Ecto neural progenitor cell (in vitro differentiated cells): ENCODE results near the gene AFMID.

Experiments used
- DNase-seq: peaks from one replicate; pipeline ENCODE4 v3.0.0-alpha.2; 2018; ENCODE audit warnings: low spot score

Gene AFMID

DNA sequence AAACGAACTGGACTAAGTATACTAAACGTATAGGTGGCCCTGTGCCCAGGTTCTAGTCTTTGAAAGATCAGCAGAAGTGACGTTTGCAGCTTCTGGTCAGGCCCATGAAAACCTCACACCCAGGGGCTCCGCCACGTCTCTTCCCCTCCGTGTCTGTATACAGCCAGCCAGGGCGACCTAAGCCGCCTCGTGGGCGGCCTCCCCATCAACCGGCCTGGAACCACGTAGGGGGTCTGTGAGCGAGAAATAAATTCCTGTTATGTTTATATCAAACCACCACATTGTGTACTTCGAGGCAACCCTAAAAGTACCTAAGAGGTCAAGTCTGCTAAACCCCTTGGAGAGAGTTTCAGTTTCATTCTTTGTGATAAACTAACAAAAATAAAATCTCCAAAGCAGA lies 7.1 kb upstream of the AFMID start:
- DNase-seq, result no peak

DNA sequence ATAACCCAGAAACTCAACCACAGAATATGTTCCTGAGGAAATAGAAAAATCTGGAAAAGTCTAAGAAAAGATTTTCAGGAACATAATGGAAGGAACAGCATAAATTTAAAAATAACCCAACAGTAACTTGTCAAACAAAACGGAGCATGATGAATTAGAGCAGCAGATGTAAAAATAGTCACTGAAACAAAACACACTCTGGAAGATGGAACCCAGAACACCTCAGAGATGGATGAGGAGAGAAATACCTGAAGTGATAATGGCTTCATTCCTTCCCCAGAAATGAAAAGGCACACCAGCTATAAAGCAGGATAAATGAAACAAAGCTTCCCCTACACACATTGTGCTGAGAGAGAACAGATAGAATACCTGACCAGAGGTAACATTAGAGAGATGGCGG lies 6.7 kb upstream of the AFMID start:
- DNase-seq, result no peak

DNA sequence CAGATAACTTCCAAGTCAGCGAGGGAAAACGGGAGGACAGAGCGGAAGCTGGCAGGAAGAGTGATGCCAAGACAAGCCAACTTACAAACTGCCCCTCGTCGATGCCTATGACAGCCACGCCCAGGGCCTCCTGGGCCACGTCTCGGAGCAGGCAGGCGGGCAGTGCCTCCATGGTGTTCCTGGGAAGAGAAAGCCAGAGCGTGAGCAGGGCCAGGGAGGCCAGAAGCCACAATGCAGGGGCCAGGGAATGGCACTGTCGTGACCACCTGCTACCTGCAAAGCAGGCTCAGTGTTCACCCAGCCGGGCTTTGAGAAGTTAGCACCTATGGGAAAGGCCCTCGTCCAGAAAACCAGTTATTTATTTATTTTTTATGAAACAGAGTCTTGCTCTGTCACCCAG lies 4.7 kb upstream of the AFMID start:
- DNase-seq, result no peak

DNA sequence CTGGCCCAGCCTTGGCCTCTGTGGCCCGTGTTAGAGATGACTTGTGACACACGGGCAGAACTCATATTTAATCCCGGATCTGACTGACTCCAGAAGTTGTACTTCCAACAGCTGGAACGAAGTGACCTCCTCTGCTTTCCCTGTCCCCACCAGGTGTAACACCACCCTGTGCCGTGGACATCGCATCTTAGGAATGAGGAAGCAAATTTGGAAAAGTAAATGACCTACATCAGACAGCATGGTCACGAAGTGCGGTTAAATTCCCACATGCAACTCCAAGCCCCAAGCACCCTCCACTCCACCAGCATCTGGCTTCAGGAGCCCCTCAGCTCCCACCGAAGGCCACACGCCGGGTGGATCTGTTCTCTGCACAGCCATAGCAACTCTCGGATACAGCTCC lies 3.2 kb upstream of the AFMID start:
- DNase-seq, result no peak

DNA sequence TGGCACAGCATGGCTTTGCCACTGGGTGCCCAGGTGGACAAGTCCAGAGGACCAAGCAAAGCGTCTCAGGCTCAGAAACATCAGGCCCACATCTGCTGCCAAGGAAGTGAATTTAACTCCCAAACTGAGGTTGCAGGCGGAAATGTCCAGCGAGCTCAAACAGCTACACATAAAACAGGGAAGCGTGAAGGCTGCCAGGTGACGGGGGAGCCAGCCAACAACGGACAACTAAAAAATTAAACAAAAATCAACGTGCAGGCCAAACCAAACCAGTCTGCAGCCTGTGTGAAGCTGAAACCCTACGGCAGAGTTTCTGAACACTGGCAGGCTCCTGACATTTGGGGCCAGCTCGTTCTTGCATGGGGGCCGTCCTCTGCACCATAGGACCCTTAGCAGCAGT lies 2.8 kb upstream of the AFMID start:
- DNase-seq, result no peak

DNA sequence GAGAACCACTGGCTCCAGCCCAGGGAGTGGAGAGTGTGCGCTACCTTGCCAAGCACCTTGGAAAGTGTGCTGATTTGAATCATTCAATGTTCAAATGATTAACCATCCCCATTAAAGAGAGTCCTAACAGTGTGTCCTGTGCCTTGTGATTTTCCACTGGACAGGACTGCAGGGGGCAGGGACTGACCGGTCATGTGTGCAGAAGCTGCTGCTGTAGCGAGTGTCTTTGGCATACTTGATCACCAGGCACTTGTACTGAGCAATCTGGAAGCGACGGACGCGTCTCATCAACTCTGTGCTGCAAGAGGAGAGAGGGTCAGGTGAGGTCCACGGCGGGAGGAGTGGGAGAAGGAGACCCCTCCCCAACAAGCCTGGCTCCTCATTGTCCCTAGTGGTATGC lies 2.3 kb upstream of the AFMID start:
- DNase-seq, result no peak

DNA sequence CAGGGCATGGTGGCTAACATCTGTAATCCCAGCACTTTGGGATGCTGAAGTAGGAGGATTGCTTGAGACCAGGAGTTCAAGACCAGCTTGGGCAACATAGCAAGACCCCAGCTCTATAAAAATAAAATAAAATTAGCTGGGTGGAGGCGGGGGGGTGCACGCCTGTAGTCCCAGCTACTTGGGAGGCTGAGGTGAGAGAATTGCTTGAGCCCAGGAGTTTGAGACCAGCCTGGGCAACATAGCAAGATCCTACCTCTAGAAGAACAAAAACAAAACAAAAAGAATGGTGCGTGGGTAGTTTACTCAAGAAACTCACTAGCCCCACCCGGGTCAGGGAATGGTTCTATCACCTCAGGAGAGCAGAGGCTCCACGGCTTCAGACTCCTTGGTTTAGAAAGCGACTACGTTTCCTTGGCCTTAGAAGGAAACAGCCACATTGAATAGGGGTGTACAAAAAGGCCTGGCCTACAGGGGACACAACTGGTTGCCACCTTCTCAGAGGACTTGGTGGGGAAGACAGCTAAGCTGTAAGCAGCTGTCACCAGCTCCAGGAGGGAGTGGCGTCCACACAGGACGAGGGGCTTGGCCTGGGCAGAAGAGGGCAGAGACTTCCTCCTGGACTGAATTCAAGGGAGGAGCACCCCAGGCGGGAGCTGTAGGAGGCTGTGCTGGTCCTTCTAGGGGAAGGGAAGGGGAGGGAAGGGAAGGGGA lies 1.0 kb upstream of the AFMID start:
- DNase-seq, result no peak

DNA sequence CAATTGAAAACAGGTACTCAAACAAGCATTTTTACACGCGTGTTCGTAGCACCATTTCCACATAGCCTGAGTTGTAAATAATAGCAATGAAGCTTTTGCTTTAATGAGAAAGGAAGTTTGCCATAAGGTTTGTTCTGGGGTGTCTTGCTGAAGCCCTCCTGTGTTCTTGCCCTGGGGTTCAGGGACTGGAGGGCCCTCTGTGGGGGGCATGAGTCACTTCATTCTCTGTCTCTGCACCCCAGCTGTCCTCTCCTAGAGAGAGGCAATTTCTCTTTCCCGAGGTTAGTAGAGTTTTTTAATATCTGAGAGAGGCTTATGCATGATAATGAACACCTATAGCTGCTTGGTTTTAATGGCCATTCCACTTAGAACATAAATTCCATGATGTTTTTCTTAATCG lies 9.6 kb downstream of the AFMID start:
- no peak for DNase-seq

DNA sequence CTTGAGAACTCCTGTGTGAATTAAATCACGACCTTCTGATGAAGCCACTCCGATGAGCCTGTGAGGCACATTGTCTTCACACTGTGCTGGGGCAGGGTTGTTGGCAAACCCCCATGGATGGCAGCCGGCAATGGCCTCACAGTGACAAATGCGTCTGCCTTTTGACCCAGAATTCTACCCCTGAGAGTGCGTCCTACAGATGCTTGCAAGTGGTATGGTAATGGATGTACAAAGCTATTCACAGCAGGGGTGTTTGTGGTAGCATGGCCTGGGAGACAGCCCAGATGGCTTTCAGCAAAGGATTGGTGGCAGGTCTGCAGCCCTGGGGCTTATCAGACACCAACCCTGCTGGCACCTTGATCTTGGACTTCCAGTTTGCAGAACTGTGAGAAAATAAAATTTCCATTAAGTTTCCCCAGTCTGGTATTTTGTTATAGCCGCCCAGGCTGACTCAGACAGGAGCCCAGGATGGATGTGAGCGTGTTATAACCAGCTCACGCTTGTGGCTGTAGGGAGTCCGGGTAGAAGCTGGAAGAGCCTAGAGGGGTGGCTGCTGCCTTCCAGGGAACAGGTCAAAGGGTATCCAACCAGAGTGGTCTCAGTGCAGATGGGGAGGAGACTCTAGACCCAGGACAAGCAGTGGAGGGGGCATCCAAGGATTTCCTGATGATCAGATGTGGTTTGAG lies 10.1 kb downstream of the AFMID start:
- DNase-seq, result no peak

DNA sequence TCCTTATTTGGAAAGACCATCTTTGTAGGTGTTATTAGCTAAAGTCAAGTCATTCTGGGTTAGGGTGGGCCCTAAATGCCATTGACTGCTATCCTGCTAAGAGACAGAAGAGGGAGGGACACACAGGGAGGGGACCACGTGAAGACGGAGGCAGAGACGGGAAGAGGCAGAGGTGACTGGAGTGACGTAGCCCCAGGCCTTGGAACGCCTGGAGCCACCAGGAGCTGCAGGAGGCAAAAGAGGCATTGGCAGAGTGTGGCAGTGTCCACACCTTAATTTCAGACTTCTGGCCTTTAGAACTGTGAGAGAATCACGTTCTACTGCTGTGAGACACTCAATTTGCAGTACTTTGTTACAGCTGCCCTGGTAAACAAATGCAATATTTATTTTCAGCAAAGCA lies 13.3 kb downstream of the AFMID start:
- no peak for DNase-seq

DNA sequence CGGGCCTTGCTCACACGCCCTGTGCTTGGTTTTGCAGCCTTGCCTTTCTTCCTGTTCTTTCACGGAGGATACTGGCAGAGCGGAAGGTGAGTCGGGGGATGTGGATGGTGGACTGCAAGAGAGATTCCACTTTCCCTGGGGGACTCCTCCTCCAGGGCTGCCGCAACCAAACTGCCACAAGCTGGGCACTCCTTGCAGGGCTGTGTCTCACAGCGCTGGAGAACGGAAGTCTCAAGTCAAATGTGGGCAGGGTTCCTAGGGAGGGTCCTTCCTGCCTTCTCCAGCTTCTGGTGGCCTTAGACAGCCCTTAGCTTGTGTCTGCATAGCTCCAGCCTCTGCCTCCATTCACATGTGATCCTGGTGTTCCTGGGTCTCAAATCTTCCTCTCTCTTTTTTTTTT lies 15.5 kb downstream of the AFMID start:
- no peak for DNase-seq

DNA sequence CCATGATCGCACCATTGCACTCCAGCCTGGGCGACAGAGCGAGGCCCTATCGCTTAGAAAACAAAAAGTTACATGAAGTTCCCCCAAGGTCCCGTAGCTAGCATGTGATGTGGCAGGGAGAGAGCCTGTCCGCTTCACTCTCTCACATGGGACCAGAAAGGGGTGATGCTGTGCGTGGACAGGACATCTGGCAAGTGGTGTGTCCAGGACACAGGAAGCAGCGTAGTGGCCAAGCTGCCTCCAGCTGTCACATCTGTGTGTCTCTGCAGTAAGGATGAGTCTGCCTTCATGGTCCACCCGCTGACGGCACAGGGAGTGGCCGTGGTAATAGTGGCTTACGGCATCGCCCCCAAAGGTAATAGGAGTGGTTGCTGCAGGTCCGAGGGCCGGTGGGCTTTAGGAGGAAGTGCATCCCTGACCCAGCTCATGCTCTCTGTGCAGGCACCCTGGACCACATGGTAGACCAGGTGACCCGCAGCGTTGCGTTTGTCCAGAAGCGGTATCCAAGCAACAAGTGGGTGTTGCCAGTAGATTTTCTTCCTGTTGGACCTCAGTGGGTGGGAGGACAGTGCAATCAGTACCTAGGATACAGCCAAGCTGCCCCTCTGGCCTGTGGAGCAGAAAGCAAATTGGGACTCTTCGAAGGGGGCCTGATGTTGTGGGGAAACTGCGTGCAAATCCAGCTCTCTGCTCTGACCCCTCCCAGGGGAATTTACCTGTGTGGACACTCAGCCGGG lies 17.4 kb downstream of the AFMID start:
- no peak for DNase-seq

DNA sequence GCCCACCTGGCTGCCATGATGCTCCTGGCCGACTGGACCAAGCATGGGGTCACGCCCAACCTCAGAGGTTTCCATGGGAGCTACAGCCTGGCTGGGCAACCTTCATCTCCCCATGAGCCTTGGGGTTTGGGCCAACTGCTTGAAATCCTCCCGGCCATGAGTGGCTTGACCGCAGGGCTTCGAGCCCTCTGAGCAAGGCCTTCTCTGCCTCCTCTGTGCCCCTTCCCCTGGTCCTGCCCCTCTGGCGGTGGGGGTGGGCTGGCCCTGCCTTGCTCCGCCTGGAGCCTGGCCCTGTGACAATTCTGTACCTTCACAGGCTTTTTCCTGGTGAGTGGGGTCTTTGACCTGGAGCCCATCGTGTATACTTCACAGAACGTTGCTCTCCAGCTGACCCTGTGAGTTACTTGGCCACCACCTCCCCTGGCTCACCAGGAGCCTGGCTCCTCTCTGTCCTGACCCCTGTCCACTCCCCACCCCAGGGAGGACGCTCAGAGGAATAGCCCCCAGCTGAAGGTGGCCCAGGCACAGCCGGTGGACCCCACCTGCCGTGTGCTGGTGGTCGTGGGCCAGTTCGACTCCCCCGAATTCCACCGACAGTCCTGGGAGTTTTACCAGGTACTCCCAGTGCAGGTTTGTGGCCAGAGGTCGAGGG lies 18.1 kb downstream of the AFMID start:
- no peak for DNase-seq

DNA sequence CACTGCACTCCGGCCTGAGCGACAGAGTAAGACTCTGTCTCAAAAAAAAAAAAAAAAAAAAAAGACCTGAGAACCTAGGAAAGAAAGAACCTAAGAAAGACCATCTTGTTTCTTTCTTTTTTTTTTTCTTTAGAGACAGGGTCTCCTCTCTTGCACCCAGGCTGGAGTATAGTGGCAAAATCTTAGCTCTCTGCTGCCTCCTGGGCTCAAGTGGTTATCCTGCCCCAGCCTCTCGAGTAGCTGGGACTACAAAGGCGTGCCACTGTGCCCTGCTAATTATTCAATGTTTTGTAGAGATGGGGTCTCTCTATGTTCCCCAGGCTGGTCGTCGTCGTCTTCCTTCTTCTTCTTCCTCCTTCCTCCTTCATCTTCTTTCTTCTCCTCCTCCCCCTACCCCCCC lies 19.1 kb downstream of the AFMID start:
- DNase-seq, result no peak

DNA sequence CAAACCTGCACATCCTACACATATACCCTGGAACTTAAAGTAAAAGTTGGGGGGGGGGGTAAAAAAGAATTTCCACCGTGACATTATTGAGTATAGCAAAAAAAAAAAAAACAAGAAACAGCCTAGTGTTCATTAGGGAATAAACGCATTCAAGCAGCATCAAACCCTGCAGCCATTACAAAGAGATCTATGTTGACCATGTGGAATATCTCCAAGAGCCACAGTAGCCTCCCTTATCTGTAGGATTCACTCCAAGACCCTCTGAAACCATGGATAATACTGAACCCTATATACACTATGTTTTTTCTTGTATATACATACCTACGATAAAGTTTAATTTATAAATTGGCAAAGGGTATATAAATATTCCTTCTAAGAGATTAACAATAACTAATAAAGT lies 21.3 kb downstream of the AFMID start:
- DNase-seq, result no peak

DNA sequence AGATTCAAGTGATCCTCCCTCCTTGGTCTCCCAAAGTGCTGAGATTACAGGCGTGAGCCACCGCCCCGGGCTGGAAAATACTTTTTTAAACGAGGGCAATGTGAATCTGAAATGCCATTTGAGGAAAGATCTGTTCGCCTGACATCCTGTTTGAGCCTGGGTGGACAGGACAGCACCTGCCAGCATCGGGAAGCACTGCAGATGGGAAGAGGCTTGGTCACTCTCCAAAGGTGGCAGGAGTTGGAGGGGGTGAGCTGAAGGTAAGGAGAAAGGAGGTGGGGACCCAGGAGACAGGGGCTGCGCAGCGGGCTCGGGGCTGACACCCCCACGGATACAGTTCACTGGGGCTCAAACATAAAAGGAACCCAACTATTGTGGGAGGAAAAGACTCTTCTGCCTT lies 22.9 kb downstream of the AFMID start:
- no peak for DNase-seq

DNA sequence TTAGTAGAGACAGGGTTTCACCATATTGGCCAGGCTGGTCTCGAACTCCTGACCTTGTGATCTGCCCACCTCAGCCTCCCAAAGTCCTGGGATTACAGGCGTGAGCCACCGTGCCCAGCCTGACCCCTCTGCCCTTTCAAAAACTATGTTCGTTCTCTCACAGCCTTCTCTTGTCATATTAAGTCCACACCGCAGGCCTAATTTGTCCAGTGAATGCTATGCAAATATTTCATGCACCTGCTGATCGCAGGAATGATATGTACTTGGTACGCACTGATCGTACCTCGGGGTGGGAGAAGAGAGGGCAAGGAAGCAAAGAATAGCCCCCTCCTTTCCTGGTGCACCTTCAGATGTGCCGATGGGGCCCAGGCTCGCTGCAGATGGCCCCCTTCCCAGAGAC lies 23.9 kb downstream of the AFMID start:
- DNase-seq, result no peak

DNA sequence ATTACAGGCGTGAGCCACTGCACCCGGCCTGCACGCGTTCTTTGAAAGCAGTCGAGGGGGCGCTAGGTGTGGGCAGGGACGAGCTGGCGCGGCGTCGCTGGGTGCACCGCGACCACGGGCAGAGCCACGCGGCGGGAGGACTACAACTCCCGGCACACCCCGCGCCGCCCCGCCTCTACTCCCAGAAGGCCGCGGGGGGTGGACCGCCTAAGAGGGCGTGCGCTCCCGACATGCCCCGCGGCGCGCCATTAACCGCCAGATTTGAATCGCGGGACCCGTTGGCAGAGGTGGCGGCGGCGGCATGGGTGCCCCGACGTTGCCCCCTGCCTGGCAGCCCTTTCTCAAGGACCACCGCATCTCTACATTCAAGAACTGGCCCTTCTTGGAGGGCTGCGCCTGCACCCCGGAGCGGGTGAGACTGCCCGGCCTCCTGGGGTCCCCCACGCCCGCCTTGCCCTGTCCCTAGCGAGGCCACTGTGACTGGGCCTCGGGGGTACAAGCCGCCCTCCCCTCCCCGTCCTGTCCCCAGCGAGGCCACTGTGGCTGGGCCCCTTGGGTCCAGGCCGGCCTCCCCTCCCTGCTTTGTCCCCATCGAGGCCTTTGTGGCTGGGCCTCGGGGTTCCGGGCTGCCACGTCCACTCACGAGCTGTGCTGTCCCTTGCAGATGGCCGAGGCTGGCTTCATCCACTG lies 27.0 kb downstream of the AFMID start, which contains the start of gene BIRC5:
TSS of gene BIRC5 (plus strand) at position 238 of the 690 bp plus-strand sequence. CDS start at position 302, 64 bp downstream.
- peak; percentile 97 for DNase-seq

DNA sequence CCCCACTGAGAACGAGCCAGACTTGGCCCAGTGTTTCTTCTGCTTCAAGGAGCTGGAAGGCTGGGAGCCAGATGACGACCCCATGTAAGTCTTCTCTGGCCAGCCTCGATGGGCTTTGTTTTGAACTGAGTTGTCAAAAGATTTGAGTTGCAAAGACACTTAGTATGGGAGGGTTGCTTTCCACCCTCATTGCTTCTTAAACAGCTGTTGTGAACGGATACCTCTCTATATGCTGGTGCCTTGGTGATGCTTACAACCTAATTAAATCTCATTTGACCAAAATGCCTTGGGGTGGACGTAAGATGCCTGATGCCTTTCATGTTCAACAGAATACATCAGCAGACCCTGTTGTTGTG lies 27.5 kb downstream of the AFMID start:
- DNase-seq, result no peak

DNA sequence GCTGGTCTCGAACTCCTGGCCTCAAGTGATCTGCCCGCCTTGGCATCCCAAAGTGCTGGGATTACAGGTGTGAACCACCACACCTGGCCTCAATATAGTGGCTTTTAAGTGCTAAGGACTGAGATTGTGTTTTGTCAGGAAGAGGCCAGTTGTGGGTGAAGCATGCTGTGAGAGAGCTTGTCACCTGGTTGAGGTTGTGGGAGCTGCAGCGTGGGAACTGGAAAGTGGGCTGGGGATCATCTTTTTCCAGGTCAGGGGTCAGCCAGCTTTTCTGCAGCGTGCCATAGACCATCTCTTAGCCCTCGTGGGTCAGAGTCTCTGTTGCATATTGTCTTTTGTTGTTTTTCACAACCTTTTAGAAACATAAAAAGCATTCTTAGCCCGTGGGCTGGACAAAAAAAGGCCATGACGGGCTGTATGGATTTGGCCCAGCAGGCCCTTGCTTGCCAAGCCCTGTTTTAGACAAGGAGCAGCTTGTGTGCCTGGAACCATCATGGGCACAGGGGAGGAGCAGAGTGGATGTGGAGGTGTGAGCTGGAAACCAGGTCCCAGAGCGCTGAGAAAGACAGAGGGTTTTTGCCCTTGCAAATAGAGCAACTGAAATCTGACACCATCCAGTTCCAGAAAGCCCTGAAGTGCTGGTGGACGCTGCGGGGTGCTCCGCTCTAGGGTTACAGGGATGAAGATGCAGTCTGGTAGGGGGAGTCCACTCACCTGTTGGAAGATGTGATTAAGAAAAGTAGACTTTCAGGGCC lies 32.4 kb downstream of the AFMID start:
- no peak for DNase-seq

DNA sequence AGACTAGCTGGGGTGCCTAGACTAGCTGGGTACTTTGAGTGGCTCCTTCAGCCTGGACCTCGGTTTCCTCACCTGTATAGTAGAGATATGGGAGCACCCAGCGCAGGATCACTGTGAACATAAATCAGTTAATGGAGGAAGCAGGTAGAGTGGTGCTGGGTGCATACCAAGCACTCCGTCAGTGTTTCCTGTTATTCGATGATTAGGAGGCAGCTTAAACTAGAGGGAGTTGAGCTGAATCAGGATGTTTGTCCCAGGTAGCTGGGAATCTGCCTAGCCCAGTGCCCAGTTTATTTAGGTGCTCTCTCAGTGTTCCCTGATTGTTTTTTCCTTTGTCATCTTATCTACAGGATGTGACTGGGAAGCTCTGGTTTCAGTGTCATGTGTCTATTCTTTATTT lies 35.9 kb downstream of the AFMID start:
- DNase-seq, result no peak

DNA sequence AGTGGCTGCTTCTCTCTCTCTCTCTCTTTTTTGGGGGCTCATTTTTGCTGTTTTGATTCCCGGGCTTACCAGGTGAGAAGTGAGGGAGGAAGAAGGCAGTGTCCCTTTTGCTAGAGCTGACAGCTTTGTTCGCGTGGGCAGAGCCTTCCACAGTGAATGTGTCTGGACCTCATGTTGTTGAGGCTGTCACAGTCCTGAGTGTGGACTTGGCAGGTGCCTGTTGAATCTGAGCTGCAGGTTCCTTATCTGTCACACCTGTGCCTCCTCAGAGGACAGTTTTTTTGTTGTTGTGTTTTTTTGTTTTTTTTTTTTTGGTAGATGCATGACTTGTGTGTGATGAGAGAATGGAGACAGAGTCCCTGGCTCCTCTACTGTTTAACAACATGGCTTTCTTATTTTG lies 36.6 kb downstream of the AFMID start:
- DNase-seq, result no peak
